NAMALWA (cell line): ENCODE results near the gene KCNN3.
A peak's percentile ranks its signal among the peaks of the same experiment; 100 is the strongest.

Source experiments
- DNase-seq: peaks from one replicate; pipeline ENCODE4 v3.0.0-alpha.2; 2015; ENCODE audit warnings: low spot score

KCNN3 gene

DNA sequence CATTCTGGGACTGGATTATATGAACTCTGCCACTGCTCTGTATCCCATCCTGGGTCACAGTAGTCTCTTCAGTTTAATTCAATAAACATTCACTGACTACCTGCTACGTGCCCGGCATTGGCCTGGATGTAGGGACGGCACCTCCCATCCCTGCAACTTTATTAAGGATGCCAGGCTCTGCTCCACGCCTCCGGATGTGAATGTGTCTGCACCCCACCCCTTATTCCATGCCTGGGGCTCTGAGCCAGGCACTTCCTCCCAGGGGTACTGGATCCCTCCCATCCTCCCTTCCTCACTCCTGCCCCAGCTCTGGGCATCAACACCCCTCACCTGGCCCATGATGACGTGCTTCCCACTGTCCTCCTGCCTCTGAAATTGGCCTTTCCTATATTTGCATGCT lies 53.7 kb downstream of the KCNN3 start:
- no peak for DNase-seq

DNA sequence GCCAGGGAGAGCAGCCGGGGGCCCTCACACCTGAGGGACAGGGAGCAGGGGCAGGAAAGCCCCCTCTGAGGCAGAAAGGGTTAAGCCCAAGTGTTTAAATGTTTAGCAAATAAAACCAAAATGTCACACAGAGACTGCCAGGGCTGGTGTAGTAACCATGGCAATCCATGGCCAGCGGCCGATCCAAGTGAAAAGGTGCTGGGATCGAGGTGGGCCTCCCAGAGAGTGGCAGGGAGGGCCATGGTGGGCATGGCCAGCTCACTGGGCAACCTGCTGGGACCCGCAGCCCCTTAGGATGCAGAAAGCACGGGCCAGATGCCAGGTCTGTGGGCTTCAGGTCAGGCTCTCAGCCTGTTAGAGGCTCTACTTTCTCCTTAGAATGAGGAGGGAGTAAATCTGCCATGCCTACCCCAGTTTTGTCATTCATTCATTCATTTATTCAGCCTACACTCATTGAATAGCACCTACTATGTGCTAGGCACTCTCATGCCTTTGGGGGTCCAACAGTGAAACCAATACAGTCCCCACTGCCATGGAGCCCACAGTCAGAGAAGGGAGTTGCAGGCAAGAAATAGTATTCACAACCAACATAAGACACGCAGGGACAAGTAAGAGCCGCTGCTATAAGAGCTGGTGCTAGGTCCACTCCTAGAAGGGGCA lies 56.1 kb downstream of the KCNN3 start:
- DNase-seq, result no peak

DNA sequence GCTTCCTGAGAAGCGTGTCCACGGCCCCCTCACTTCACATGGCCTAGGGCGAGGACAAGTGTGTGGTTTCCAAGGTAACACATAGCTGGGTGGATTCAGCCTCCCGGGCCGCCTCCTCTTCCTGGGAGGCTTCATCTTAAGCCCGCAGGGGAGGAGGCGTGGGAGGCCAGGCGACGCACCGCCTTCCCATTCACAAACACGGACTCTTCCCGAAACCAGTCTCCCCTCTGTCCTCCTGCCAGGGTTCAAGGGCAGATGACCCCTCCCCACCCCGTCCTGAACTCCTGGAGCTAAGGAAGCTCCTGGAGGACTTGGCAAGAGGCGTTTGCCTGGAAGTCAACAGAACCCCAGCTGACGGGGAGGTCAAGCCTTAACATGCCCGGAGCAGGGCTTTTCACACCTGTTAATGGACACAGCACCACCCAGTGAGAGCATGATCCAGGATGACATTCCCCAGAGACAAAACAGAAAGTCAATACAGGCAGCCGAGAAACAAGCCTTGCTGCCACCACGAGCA lies 56.7 kb downstream of the KCNN3 start:
- DNase-seq, result no peak

DNA sequence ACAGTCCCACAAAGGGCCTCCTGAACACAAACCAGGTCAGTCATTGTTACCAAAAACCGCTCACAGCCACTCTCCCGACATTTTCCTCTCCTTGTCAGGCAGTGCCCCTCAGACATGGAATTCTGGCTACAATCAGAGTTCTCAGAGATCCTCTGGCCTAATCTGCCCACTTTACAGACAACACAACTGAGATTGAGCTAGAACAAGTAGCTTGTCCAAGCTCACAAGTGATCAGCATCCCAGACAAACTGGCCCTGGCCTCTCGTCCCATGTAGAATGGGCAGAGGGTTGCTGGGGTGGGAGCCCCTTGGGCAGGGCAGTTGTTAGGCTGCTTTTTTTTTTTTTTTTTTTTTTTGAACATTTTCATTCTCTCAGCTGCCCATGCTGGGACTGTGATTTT lies 57.2 kb downstream of the KCNN3 start:
- no peak for DNase-seq

- no peak for DNase-seq
These were observed 59.5 kb downstream of the KCNN3 start for GRCh38 chr1:154810571-154810970.

- DNase-seq, result peak; percentile 51
These were observed 60.4 kb downstream of the KCNN3 start for GRCh38 chr1:154809436-154810413.

GRCh38 chr1:154808909-154809262 lies 61.2 kb downstream of the KCNN3 start:
- DNase-seq, result peak; percentile 76

DNA sequence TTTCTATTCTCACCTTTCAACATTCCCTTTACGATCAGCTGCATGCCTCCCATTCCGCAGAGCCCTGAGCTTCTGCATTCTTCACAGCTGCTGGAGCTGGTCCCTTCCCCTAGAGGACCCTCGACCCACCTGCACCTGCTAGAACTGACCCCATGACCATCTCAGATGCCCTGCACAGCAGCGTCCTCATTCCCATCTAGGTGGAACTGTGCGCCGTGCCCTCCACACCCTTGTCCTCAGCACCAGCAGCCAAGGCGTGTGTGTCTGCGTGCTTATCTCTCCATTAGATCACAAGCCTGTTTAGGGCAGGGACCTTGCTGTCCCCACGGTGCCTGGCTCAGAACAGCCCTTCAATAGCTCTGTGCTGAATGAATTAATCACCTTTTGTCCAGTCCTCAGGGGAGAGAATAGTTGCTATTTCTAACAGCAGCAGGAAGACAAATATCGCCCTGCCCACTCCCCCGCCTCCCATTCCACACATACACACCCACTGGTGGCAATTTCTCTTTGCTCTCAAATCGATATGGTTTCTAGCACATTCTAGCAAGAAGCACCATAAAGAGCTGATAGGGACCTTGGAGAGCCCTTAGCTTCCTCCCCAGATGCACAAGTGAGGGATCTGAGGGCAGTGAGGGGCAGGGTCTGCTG lies 61.7 kb downstream of the KCNN3 start:
- no peak for DNase-seq

DNA sequence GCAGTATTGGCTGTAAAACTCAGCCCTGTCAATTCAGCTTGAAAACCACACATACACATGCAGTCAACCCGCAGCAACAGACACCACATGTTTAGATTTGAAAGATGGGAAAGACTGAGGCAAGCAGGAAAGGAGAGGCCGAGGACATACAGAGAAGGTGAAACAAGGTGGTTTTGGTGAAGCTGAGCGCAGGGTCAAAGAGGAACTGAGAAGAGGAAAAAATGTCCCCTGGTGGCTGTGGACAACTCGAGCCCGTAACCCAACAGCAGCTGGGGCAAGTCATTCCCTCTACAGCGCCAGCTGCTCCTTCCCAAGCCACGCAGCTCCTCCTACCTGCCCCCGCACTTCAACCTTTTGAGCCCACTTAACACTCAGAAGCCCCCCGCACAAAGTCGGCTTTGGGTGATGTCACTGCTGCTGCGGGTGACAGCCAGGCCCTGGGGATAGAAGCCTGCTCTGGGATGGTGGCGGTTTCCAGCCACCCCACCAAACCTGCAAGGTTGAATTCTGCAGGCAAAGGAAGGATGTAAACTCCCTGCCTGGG lies 63.0 kb downstream of the KCNN3 start:
- peak; percentile 65 for DNase-seq

- no peak for DNase-seq
These were observed 63.7 kb downstream of the KCNN3 start for GRCh38 chr1:154806333-154806732.

GRCh38 chr1:154802982-154803920 lies 66.8 kb downstream of the KCNN3 start:
- peak; percentile 83 for DNase-seq

GRCh38 chr1:154802336-154802969 lies 67.6 kb downstream of the KCNN3 start:
- DNase-seq, result peak; percentile 46

DNA sequence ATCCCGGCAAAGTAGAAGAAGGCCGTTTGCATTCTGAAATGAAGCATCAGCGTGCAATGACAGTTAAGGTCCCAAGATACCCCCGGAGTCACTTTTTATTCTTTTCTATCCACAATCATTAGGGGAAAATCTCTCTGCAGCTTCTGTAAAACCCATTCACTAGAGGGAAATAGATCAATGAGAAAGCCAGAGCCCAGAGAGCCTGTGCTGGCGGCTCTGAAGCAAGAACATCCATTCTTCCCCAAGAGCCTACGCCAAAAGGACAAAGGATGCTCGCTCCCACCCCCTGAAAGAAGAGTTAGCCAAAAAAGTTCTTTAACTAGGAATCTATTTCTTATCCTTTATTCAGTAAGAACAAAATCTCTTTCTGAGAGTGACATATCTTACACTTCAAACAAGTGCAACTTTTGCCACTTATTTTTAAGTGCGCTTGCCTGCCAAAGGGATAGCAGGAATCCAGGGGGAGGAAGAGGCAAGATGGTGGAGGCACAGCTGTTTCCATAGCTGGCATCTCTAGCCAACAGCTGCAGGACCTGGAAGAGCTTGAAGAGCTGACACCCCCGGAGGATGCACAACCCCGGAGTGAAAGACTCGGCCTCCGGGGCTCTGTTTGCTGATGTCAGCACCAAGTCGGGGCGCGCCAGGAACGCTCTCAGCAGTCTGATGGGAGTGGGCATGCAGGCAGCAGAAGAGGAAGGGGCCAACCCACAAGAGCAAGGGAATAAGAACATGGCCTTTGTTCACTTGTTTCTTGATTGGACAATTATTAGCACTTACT lies 68.7 kb downstream of the KCNN3 start:
- DNase-seq, result no peak

DNA sequence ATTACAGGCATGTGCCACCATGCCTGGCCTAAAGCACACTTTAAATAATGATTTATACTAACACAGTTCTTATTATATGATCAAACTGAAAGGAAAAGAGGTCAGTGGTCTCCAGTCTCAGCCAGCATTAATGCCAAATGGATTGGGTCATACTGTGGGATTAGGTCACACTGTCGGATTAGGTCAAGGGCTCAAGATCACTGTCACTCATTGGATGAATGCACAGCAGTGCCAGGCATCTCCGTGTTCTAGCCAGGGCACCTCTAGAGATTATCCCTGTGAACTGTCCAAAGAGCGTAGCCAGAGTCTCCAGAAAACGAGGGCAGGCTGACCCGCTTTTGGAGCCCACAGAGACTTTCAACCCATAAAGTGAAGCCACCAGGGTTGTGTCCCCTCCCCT lies 70.9 kb downstream of the KCNN3 start:
- no peak for DNase-seq

DNA sequence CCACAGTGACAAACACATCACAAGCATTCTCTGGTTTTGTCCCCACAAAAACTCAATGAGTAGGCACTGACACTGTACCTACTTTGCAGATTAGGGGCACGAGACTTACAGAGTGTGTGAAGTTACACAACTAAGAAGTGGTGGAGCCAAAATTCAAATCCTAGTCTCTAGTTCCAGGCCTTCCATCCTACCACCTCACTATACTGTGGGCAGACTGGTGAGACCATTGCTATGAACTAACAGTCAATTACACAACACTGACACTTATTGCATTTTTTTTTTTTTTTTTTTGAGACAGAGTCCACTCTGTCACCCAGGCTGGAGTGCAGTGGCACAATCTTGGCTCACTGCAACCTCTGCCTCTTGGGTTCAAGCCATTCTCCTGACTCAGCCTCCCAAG lies 71.4 kb downstream of the KCNN3 start:
- DNase-seq, result no peak

DNA sequence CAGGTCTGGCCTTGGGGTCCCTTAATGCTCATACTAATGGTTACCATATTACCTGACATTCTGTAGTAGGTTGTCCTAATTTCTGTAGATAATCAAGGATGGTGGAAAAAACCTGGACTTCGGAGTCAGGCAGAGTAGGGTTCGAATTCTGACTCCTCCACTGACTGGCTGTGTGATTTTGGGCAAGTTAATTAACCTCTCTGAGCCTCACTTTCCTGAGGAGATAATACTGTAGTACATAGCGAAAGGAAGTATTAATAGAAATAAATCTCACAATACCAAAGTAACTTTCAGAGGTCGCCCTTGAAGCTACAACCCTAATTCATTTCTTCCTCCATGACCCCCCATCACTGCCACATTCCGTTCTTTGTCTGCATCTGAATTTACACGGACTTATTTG lies 72.9 kb downstream of the KCNN3 start:
- DNase-seq, result no peak

DNA sequence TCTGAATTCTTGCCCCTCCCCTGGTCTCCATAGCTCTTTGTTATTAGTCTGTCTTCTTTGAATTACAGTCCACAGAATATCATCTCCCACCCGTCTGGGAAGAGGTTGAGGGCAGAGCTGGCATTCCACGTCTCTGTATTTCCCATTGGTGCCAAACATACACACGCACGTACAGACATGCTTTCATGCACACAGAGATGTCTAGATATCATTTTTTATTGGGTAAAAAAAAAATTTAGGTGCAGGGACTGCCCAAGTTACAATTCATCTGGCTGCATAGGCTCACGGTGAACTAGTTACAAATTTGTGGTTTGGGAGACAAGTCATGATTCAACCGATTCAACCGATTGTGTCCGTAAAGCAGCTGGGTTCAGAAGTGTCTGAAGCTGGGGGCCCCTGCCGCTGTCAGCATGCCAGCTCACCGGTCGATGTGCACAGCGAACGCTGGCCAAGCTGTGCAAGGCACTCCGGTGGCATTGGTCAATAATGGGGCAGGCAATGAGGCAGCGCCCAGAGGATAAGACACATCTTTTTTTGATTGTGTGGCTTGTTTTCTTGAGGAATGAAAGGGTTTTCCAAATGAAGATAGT lies 73.7 kb downstream of the KCNN3 start:
- no peak for DNase-seq

GRCh38 chr1:154794608-154795007 lies 75.5 kb downstream of the KCNN3 start:
- DNase-seq, result no peak

GRCh38 chr1:154793685-154794084 lies 76.4 kb downstream of the KCNN3 start:
- DNase-seq, result no peak

DNA sequence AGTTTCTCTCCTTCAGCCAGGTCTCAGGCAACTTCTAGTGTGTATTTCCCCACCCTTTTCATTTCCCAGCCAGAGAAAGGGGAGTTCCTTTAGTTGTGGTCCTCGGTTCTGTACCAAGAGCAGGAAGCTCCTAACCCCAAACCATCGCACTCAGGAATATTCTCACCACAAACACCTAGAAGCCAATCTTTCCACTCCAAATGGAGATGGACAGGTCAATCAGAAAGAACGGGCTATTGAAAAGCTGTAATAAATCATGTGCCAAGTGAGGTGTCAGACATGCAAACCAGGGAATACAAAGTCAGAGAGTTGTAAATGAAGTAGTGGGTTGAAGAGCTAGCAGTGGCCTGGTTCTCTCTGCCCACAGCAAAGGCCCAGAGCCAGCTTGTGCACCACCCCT lies 77.2 kb downstream of the KCNN3 start:
- DNase-seq, result no peak
